Loucy (cell line): ENCODE measurements around the gene SCYGR2.

Experiments
- CTCF ChIP-seq: fragments of 200-600 bp; sonication (generic); conservative IDR thresholded peaks from 2 replicates; pipeline ENCODE4 v1.5.1; 2014; ENCODE audit warnings: mild to moderate bottlenecking, antibody characterized with exemption, low read length
- EZH2phosphoT487 ChIP-seq: fragments of 200-600 bp; IDR thresholded peaks from 2 replicates; pipeline ENCODE4 v1.6.1; 2018; ENCODE audit warnings: antibody characterized with exemption, mild to moderate bottlenecking, moderate library complexity, borderline replicate concordance

GRCh38 chr2:227613272-227613660, 14.6 kb downstream of the SCYGR2 start:
- TF ChIP-seq CTCF (no peak), EZH2phosphoT487 (no peak)
